HG03460 (cell line): ENCODE measurements around the gene EIF3L.

Source experiments
- ATAC-seq: cut with Tn5 transposase; IDR thresholded peaks from one replicate; pipeline ENCODE4 v1.9.1; 2021; ENCODE audit not compliant: unreplicated experiment

Gene EIF3L

DNA sequence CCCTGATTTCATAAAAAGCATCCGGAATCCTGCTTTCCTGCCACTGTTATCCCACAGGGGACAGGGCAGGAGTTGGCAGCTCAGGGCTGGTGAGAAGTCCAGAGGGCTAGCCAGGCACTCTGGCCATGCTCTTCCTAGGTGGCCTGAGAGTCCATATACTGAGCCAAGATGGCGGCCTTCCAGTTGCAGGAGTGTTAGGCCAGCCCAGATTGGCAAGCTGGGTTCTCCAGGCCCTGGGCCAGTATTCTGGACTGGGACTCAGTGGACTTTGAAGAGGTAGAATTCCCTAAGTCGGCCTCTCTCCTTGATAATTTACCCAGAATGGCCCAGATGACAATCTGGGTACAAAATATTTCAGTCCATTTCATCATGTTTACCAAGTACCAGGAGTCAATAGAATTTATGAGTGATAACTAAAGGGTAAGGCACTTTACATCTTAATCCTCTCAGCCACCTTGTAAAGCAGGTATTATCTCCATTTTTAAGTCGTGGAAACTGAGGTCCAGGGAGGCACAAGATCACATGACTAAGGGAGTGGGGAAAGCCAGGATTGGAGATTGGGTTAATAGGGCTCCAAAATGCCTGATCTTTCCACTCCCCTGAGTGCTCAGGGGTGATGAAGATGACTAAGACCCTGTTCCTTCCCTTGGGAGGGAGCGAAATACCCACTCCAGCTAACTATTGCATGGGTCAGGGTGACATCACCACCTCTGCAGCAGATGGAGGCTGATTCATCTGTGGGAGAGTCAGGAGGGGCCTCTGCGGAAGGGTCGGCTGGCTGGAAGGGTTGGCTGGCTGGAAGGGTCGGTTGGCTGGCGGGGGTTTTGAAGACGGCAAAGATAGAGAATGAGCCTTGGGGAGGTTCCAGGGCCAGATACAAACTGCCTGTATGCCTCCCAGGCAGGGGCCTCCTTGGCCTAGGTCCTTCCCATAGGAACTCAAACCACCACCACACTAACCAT is 55.6 kb downstream of the EIF3L start:
- no peak for ATAC-seq

DNA sequence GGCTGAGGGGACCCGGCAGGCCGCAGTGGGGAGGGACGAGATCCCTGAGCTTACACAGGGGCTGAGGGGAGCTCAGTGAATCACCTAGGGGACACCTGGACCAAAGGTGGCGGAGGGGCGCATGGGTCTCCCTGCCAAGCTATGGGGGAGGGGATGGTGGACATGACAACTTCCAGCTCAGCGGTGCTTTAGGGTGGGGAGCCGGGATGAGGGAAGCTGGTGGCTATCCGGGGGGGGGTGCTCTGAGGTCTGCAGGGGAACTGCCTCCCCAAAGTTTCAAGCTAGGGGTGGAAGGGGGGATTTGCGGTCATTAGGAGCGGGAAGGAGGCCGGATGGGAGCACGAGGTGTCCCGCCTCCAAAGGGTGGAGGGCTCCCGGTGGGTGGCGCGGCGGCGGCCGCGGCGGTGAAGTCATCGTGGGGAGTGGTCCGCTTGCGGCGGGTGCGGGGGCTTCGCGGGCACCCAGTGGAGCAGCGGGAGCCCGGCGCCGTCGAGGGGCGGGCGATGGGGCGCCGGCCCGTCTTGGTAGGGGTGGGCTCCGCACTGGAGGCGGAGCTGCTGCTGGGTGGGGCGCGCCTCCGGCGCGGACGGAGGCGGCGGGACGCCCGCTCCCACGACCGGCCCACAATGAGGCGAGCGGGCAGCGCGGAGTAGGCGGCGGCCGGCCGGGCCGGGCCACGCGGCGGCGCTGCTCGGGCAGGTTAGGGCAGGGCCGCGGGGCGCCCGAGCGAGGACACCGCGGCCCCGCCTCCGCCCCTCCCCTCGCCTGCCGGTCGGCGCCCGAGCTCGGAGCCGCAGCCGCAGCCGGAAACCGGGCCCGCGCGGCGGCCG is 56.5 kb downstream of the EIF3L start, which contains the start of gene MICALL1:
Gene MICALL1 (plus strand): TSS at position 764 of the 830 bp plus-strand sequence. CDS start 126 bp downstream, outside the sequence.
- peak; percentile 73 for ATAC-seq

DNA sequence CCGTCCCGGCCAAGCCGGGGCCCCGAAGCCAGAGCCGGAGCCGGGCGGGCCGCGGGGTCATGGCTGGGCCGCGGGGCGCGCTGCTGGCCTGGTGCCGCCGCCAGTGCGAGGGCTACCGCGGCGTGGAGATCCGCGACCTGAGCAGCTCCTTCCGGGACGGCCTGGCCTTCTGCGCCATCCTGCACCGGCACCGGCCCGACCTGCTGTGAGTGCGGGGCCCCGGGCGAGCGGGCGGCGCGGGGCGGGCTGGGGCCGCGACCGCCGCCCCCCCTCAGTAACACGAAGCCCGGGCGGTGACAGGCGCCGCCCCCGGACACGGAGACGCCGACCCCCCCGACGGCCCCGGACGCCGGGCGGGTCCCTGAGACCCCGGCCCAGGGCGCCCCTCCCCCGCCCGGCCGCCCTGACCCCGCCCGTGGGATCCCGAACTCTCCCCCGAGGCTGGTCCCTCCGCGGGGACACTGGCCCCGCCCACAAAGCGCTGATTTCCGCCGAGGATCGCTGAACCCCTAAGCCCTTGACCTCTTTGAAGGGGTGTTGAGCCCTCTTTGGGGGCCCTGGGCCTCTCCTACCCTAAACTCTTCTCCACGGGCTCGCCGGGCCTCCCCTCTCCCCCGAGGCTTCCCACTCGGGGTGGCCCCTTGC is 57.3 kb downstream of the EIF3L start:
- no peak for ATAC-seq

DNA sequence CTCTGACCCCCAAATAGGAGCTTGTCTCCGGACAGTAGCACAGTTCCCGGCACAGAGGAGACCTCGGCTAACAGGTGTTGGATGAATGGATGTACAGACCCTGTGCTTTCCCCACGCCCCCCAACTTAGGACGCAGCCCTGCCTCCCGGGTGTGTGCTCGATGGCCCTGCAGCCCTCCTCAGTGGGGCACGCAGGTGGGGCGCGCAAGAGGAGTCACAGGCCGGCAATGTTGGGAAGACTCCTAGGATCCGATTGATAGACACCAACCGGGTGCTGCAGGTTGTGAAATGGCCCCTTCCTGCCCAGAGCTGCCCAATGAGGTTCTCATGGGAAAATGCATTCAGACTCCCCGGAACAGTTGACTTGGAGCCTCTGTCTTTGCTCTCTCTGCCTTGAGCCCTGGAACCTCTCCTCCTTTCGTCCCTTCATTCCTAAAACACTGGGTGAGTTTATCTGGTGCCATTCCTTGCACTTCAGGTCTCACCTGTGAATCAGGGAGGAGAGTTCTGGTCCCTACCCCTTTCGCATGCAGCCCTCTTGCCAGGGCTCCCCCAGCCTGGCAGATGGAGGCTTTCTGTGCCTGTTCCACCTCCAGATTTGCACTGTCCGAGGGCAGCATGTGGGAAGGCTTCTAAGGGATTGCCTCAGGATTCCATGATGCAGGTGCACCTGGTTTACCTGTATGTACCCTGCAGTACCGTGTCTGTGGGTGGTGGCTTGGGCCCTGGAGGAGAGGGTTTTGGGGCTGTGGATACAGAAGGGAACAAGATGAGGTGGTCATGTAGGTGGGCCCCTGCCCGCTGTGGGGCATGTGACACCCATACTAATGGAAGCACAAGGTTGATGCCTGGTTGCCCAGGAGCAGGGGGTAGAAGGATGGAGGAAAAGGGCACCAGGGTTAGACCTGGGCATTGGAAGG is 58.1 kb downstream of the EIF3L start:
- no peak for ATAC-seq

DNA sequence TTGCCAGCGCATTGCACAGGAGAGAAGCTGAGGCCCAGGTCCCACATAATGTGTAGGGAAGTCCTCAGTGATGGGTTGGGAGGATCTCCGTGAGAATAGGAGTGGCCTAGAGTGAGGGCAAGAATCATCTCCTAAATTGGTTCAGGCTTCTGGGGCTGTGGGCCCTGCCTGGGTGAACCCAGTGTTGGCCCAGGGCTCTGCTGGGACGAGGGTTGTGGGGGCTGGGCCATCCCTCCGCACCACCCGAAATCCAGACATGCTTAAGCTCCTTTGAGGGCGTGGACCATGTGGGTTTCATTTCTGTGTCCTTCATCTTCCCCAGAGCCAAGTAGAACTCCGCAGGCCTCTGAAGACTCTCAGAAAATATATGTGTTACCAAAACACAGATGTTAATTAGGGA is 60.5 kb downstream of the EIF3L start:
- ATAC-seq, result no peak

DNA sequence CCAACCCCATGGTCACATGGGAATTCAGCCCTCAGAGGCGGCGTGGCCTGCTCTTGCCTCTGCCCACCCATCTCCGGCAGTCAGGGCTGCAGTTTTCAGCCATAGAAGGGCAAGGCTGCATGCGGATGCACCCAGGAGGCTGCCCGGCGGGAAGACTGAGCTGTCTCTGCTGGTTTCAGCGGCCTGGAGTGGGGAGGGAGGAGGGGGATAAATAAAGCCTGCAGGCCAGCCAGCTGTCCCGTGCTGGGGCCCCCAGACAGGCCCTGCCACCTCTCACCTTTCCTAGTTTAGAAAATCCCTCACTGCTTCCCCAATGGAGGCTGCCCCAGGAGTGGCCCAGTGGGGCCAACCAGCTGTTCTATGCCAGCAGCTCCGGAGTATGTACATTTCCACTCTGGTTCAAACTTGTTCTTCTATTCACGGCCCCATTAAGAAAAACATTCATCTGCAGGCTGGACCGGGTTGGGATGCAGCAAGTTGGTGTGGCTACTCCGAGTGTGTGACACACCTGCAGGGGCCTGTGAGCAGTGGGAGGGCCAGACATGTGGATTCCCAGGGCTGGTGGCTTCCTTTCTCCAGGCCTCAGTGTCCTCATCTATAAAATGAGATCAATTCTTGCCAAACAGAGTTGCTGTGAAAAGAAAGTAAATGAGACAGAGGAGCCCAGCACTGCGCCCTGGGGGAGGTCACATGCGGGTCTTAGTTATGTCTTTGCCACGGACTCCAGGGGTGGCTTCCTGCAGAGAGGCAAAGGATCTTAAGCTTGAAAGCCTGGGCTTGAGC is 61.9 kb downstream of the EIF3L start:
- ATAC-seq, result no peak

DNA sequence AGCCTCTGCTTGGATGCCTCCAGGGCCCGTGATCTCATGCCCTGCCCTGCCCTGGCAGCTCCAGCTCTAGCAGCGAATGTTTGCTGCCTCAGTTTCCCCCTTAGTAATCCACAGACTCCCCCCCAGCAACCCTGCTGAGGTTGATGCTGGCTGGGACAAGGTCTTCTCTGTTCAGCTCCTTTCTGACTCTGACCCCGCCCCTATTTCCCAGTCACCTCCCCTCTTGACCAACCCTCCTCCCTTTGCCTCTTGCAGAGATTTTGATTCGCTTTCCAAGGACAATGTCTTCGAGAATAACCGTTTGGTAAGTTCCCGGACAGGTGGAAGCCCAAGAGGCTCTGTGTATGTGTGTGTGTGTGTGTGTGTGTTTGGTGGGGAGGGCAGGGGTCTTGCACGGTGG is 62.5 kb downstream of the EIF3L start:
- no peak for ATAC-seq

DNA sequence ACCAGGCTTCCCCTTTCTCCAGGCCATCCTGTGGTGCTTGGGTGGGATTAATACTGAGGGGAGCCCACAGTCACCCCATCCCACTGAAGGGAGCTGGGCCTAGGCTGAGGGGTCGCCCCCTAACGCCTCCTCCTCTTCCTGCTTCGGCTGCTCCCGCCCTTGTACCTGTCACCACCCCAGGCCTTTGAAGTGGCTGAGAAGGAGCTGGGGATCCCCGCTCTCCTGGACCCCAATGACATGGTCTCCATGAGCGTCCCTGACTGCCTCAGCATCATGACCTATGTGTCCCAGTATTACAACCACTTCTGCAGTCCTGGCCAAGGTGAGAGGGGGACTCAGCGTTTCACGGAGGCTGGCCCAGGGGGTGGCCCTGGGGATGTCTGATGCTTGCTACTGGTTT is 63.0 kb downstream of the EIF3L start:
- ATAC-seq, result no peak

DNA sequence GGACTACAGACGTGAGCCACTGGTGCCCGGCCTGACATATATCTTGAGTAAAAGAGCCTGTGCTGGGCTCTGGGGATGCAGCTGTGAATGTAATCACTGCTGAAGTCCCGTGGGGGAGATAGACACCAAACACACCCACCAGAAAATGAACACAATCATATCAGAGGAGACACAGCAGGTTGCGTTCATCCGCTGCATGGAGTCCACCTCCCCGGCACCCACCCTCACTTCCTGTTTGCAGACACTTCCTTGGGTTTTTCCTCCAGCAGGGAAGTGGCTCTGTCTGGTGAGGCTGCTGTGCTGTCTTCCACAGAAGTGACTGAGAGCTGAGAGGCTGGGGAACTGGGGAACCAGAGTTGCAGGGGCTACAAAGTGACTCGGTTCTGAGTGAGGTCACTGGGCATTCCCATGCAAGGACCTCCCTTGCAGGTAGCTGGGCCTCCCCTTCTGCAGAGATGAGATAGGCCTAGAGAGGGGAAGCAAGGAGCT is 64.1 kb downstream of the EIF3L start:
- no peak for ATAC-seq

DNA sequence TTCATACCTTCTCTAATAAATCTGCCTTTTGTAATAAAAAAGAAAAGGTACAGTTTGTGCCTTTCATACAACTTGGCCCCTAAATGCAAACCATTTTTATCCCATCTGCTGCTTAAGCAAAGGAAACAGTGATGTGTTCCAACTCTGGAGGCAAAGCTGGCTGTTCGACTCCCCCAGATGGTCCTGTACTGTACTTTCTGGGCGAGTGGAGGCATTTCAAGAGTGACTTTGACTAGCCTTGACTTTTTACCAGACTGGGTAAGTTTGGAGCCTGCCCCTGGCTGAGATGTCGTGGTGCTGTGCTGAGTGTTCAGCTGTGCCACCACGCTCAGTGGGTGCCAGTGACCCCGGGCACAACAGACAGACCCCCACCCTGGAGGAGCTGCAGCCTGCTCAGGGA is 67.1 kb downstream of the EIF3L start:
- ATAC-seq, result no peak

- no peak for ATAC-seq
Observed at GRCh38 chr22:37917874-37918548, 68.8 kb downstream of the EIF3L start.

DNA sequence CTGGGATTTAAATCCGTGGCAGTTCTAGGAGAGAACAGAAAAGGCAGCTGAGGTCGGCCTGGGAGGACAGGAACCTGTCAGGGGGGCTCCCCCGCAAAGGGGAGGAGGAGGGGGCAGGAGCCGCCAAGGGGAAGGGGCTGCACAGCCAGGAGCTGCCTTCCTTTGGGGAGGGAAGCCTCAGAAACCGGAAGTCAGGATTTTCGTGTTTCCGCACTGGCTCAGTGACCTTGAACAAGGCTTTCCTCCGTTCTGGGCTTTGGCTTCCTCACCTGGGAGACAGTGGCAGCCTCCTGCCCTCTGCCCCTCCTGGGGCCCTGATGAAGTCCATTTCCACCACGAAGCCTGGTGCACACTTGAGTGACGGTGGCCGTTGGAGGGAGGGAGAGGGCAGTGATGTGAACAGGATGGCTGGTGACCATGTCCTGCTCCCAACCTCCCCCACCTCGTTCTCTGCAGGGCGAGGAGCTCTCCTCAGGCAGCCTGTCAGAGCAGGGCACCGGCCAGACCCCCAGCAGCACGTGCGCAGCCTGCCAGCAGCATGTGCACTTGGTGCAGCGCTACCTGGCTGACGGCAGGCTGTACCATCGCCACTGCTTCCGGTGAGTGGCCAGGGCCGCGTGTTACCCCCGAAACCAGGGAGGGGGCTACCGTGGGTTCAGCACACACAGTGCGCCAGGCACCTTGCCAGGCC is 69.5 kb downstream of the EIF3L start:
- ATAC-seq, result no peak

- no peak for ATAC-seq
Observed at GRCh38 chr22:37920126-37920525, 70.9 kb downstream of the EIF3L start.

DNA sequence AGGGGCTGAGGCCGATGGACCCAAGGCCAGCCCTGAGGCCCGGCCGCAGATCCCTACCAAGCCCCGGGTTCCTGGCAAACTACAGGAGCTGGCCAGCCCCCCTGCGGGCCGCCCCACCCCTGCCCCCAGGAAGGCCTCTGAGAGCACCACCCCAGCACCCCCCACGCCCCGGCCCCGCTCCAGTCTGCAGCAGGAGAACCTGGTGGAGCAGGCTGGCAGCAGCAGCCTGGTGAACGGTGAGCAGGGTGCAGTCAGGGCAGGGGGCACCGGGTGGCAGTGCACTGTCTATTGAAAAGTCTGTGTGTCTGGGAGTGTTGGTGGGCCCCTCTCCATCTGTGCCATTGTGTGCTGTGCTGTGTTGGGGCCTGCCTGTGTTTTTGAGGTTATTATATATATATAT is 73.0 kb downstream of the EIF3L start:
- no peak for ATAC-seq

- no peak for ATAC-seq
Observed at GRCh38 chr22:37923927-37924326, 74.7 kb downstream of the EIF3L start.

DNA sequence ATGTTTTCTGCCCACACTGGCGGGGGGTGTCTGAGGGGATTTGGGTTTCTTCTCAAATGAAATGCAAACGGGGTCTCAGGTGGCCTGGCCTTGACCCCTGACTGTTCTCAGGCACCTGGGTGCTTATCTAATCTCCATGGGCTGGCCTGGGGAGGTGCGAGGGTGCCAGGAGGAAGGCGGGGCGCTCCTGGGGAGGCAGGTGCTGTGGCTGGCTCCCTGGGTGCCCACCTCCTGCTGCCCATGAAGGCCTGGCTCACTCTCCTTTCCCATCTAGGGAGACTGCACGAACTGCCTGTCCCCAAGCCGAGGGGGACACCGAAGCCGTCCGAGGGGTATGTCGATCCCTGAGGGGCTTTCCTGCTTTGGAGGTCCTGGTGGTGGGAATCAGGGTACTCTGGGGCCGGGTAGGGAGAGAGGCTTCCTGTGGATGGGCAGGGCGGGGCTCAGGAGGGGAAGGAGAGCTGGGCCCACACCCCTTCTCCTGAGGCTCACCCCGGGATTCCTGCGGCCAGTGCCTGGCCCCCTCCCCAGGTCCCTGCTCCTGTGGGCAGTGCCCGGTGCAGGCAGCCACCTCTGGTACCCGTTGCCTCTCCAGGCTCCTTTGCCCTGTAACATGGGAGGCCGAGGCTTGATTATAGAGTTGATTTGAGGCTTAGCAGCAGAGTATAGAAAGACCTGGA is 75.3 kb downstream of the EIF3L start:
- no peak for ATAC-seq

- ATAC-seq, result no peak
Observed at GRCh38 chr22:37925330-37925729, 76.1 kb downstream of the EIF3L start.

DNA sequence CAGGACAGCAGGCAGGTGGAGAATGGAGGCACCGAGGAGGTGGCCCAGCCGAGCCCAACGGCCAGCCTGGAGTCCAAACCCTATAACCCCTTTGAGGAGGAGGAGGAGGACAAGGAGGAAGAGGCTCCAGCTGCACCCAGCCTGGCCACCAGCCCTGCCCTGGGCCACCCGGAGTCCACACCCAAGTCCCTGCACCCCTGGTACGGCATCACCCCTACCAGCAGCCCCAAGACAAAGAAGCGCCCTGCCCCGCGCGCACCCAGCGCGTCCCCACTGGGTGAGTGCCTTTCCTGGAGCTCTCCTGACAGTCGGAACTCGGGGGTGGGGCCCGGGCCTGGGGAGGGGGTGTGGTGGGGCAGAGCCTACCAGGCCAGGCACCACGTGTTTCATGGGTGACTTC is 76.5 kb downstream of the EIF3L start:
- ATAC-seq, result no peak
